Smooth muscle cell (in vitro differentiated cells): ENCODE results near the gene COA3. TPM values are rescaled to one million over a fixed set of nuclear protein-coding genes. Genes with fewer than 3 reads are reported as not detected.

Experiments
- DNase-seq: peaks from one replicate; lab custom pipeline; 2025; ENCODE audit not compliant: unreplicated experiment; lab: John Stamatoyannopoulos, UW
- H2AFZ ChIP-seq: fragments of 200-600 bp; sonication (generic); 2 replicates; pipeline ENCODE4 v1.6.0; 2016; ENCODE audit warnings: antibody characterized with exemption, low read depth, mild to moderate bottlenecking
- H3F3A ChIP-seq: fragments of 200-600 bp; sonication (generic); 2 replicates; pipeline ENCODE4 v1.6.0; 2017; ENCODE audit warnings: antibody characterized with exemption, low read depth
- H3K27ac ChIP-seq: fragments of 200-600 bp; sonication (generic); 2 replicates; pipeline ENCODE4 v1.5.1; 2016; ENCODE audit warnings: low read depth, mild to moderate bottlenecking
- H3K27me3 ChIP-seq: fragments of 200-600 bp; sonication (generic); 2 replicates; pipeline ENCODE4 v1.6.1; 2016; ENCODE audit warnings: low read depth, mild to moderate bottlenecking
- H3K36me3 ChIP-seq: fragments of 200-600 bp; sonication (generic); 2 replicates; pipeline ENCODE4 v1.5.1; 2016; ENCODE audit warnings: low read depth
- H3K4me1 ChIP-seq: fragments of 200-600 bp; sonication (generic); 2 replicates; pipeline ENCODE4 v1.5.1; 2016; ENCODE audit warnings: low read depth
- H3K4me2 ChIP-seq: fragments of 200-600 bp; sonication (generic); 2 replicates; pipeline ENCODE4 v1.6.0; 2016; ENCODE audit warnings: mild to moderate bottlenecking
- H3K4me3 ChIP-seq: fragments of 200-600 bp; sonication (generic); 2 replicates; pipeline ENCODE4 v1.5.1; 2016; ENCODE audit warnings: mild to moderate bottlenecking
- H3K79me2 ChIP-seq: fragments of 200-600 bp; sonication (generic); 2 replicates; pipeline ENCODE4 v1.6.0; 2016; ENCODE audit warnings: low read depth, mild to moderate bottlenecking
- H3K9ac ChIP-seq: fragments of 200-600 bp; sonication (generic); 2 replicates; pipeline ENCODE4 v1.6.0; 2016; ENCODE audit warnings: low read depth
- H3K9me3 ChIP-seq: fragments of 200-600 bp; sonication (generic); replicated peaks from 2 replicates; pipeline ENCODE4 v1.5.1; 2016; ENCODE audit warnings: low read depth
- H4K20me1 ChIP-seq: fragments of 200-600 bp; sonication (generic); 2 replicates; pipeline ENCODE4 v1.6.0; 2016; ENCODE audit warnings: low read depth
- CTCF ChIP-seq: fragments of 200-600 bp; sonication (generic); IDR thresholded peaks from 2 replicates; pipeline ENCODE4 v1.5.1; 2017; ENCODE audit warnings: borderline replicate concordance, mild to moderate bottlenecking, antibody characterized with exemption; ENCODE audit not compliant: insufficient read depth, poor library complexity, severe bottlenecking
- WGBS: methylation state at CpG from one replicate; pipeline ENCODE4 v1.1.7; 2016; ENCODE audit warnings: low lambda C conversion rate; 5-methylcytosine and 5-hydroxymethylcytosine counted together
- polyA plus RNA-seq: library from polyadenylated mRNA; unstranded; fragments of >200 nt; fragmentation: Nextera tagmentation; extraction: Ambion mirVana; gene quantifications from 2 replicates; pipeline ENCODE4 v1.2.1, GENCODE V29; 2016
- total RNA-seq: library from RNA; depleted of rRNA; stranded (reverse); fragments of >200 nt; gene quantifications from 2 replicates; pipeline ENCODE4 v1.2.3, GENCODE V29; 2014

Gene COA3
- total and polyA plus RNA-seq, 2 experiments from 2014 or later, result 106 to 127 TPM

DNA sequence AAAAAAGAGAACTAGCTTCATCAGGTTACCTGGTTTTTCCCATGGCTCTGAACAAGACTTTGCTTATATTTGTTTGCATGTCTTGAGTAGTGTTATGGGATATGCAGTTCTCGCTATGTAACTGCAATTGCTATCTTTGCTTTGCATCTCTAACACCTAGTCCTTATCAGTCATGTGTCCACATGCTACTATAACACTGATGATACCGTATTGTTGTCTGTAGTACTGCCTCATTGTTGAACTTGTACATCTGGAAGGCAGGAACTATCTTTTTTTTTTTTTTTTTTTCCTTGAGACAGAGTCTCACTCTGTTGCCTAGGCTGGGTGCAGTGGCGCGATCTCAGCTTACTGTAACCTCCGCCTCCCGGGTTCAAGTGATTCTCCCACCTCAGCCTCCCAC is 37.2 kb upstream of the COA3 start:
- no peak overlapping the region for H3K4me2 ChIP-seq

GRCh38 chr17:42833767-42834422 is 35.4 kb upstream of the COA3 start:
- peak overlapping the region; percentile 88 for H3K4me3 ChIP-seq
- peaks cover 12% of the 10 kb centered on the region for H3K4me1 ChIP-seq
- WGBS, result 9% methylated on average over 18 of the region's 18 CpGs
- TF ChIP-seq CTCF, result no peak
- peak overlapping the region; percentile 76 for H3K27ac ChIP-seq
- peak overlapping the region; percentile 84 for H3K4me2 ChIP-seq
- H3K79me2 ChIP-seq, result peaks cover 29% of the 10 kb centered on the region
- no peaks in the 10 kb centered on the region for H3K9me3 ChIP-seq
- no peak for DNase-seq
- H3K36me3 ChIP-seq, result no peaks in the 10 kb centered on the region
- no peaks in the 10 kb centered on the region for H4K20me1 ChIP-seq
- peaks cover 5% of the 10 kb centered on the region for H3K27me3 ChIP-seq
- H2AFZ ChIP-seq, result peak overlapping the region; percentile 97
- H3K9ac ChIP-seq, result peak overlapping the region; percentile 95
- H3F3A ChIP-seq, result no peaks in the 10 kb centered on the region

More for the DNA sequence above, 37.2 kb upstream of the COA3 start:
- Histone ChIP-seq H3F3A (no peaks in the 10 kb centered on the region), H2AFZ (no peak overlapping the region), H3K27ac (no peak overlapping the region), H3K9ac (no peak overlapping the region), H3K27me3 (no peaks in the 10 kb centered on the region), H3K4me1 (peaks cover 12% of the 10 kb centered on the region), H3K79me2 (peaks cover 29% of the 10 kb centered on the region), H4K20me1 (no peaks in the 10 kb centered on the region), H3K36me3 (no peaks in the 10 kb centered on the region), H3K4me3 (no peak overlapping the region), H3K9me3 (no peaks in the 10 kb centered on the region)
- DNase-seq, result no peak
- over 99% methylated on average over 6 of the region's 6 CpGs for WGBS
- TF ChIP-seq CTCF, result no peak

DNA sequence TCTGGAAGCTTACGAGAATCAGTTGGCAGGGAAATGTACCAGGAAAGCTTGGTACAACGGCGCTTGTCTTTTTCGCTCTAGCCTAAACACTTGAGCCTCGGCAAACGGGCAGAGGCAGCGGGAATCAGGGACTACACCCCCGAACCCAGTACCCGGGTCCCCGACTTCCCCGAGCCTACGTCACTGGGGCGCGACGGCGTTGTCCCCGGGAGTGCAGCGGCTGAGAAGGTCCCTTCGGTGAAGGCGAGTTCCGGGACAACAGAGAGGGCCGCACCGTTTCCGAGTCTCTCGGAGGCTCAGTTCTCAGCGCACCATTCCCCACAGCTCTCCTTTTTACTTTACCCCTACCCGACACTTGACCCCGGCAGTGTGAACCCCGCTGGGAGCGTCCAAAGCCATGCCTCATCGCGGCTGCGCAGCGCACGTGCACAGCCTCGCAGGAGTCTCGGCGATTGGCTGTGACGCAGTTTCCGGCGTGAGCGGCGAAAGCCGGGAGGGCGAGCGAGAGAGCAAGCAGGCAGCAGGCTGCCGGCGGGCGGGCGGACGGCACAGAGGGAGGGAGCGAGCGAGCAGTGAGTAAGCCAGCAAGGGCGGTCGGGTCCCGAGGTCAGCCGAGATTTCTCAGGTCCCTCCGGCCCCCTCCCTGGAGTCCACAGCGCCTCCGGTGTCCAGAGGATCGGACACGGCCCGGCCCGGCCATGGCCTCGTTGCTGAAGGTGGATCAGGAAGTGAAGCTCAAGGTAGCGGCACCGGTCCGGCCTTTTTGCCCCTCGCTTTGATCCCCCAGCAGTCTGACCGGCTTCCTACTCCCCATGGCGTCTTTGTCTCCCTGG is 34.6 kb upstream of the COA3 start, which contains the start of gene PSME3:
PSME3 (plus strand) TSS at position 464 of the 833 bp plus-strand sequence; CDS start at position 699, 235 bp downstream.
- H4K20me1 ChIP-seq, result no peaks in the 10 kb centered on the region
- H3K4me3 ChIP-seq, result peak within 1 kb of the TSS; percentile 88
- H3K79me2 ChIP-seq, result peaks cover 29% of the 10 kb centered on the region
- peak within 1 kb of the TSS; percentile 76 for H3K27ac ChIP-seq
- DNase-seq, result peak; percentile 86
- peaks cover 12% of the 10 kb centered on the region for H3K4me1 ChIP-seq
- peak within 1 kb of the TSS; percentile 95 for H3K9ac ChIP-seq
- peaks cover 12% of the 10 kb centered on the region for H3K27me3 ChIP-seq
- H3F3A ChIP-seq, result no peaks in the 10 kb centered on the region
- H3K9me3 ChIP-seq, result no peaks in the 10 kb centered on the region
- peak within 1 kb of the TSS; percentile 84 for H3K4me2 ChIP-seq
- H3K36me3 ChIP-seq, result no peaks in the 10 kb centered on the region
- TF ChIP-seq CTCF, result no peak
- peak within 1 kb of the TSS; percentile 97 for H2AFZ ChIP-seq
- 1% methylated on average over 65 of the region's 71 CpGs for WGBS
